ENCODE results near the gene SPACA6. TPM values are rescaled to one million over a fixed set of nuclear protein-coding genes. Genes with fewer than 3 reads are reported as not detected.

The SPACA6 gene
- polyA plus RNA-seq, 1 experiment: 3.5 TPM

DNA sequence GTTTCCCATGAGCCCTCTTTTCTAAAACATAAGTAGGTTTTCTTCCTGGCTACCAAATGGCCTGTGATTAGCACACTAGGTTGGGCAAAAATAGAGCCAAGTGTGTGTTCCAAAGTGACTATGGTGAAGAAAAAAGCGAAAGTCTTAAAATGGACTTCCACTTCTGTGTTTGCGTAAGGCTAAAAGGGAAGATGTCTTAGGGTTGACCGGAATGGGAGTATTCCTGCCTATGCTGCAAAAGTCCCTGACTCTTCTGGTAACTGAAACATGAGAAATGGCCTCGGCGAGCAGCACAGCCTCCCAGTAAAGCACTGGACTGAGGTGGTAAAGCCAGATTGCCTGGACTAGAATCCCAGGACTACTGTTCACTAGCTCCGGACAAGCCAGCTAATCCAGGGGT, 61.0 kb downstream of the SPACA6 start:
- ChIA-PET POLR2A (no interaction called here), CTCF (no interaction called here)
- H3K27me3 ChIP-seq (ENCODE audit: control insufficient read depth, insufficient read depth, low read length): no peaks in the 10 kb centered on the region
- TF ChIP-seq, protein P1, sequence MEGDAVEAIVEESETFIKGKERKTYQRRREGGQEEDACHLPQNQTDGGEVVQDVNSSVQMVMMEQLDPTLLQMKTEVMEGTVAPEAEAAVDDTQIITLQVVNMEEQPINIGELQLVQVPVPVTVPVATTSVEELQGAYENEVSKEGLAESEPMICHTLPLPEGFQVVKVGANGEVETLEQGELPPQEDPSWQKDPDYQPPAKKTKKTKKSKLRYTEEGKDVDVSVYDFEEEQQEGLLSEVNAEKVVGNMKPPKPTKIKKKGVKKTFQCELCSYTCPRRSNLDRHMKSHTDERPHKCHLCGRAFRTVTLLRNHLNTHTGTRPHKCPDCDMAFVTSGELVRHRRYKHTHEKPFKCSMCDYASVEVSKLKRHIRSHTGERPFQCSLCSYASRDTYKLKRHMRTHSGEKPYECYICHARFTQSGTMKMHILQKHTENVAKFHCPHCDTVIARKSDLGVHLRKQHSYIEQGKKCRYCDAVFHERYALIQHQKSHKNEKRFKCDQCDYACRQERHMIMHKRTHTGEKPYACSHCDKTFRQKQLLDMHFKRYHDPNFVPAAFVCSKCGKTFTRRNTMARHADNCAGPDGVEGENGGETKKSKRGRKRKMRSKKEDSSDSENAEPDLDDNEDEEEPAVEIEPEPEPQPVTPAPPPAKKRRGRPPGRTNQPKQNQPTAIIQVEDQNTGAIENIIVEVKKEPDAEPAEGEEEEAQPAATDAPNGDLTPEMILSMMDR (IDR thresholded peaks at IDR 0.05; ENCODE audit: low read depth, low read length): no peak
- H3K27ac ChIP-seq (ENCODE audit: low read depth, low read length): no peak overlapping the region
- H3K9me3 ChIP-seq (ENCODE audit: control insufficient read depth, insufficient read depth, low read length): no peaks in the 10 kb centered on the region
- no peak overlapping the region for H3K4me3 ChIP-seq (ENCODE audit: low read depth, low read length)
- no peak for DNase-seq (ENCODE audit: low read depth, low spot score)

DNA sequence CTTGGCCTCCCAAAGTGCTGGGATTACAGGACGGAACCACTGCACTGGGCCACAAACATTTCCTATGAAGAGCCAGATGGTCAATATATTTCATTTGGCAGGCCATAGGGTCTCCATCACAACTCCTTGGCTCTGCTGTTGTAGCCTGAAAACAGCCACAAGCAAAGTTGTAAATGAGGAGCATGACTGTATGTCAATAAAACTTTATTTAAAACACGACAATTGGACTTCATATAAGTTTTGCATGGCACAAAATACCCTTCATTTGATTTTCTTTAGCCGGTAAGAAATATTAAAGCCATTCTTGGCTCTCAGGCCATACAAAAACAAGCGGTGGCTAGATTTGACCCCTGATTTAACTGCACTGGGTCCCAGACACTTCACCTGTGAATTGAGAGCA, 61.6 kb downstream of the SPACA6 start:
- POLR2A ChIA-PET: no interaction called here
- Histone ChIP-seq H3K27me3 (ENCODE audit: control insufficient read depth, insufficient read depth, low read length) (no peaks in the 10 kb centered on the region), H3K9me3 (ENCODE audit: control insufficient read depth, insufficient read depth, low read length) (no peaks in the 10 kb centered on the region), H3K4me3 (ENCODE audit: low read depth, low read length) (no peak overlapping the region), H3K27ac (ENCODE audit: low read depth, low read length) (no peak overlapping the region)
- DNase-seq (ENCODE audit: low read depth, low spot score): no peak
- CTCF ChIA-PET: no interaction called here
- TF ChIP-seq, protein P1 (IDR thresholded peaks at IDR 0.05; ENCODE audit: low read depth, low read length): no peak

Small RNAs within 50 kb of the gene (small RNA-seq; reads per million reads assigned to genes)
- gene AC018755.2 (ENCODE audit: insufficient read length, low read depth) (not detected), gene MIR125A (ENCODE audit: insufficient read length, low read depth) (not detected), gene MIR99B (ENCODE audit: insufficient read length, low read depth) (not detected), gene MIRLET7E (ENCODE audit: insufficient read length, low read depth) (not detected)

Other genes starting within 250 kb of the SPACA6 start
- gene SIGLEC8, start 234.9 kb upstream of the SPACA6 start, polyA plus RNA-seq (2011; rRNA removed): not detected in 2 replicates
- gene CEACAM18, start 214.8 kb upstream of the SPACA6 start, polyA plus RNA-seq (2011; rRNA removed): not detected in 2 replicates
- not detected in 2 replicates for gene SIGLEC12, start 191.5 kb upstream of the SPACA6 start, polyA plus RNA-seq (2011; rRNA removed)
- gene SIGLEC6, start 161.7 kb upstream of the SPACA6 start, polyA plus RNA-seq (2011; rRNA removed): not detected in 2 replicates
- gene ZNF175, start 122.0 kb upstream of the SPACA6 start, polyA plus RNA-seq (2011; rRNA removed): 4.8 and 6.4 TPM in 2 replicates
- gene SIGLEC5, start 62.9 kb upstream of the SPACA6 start, polyA plus RNA-seq (2011; rRNA removed): not detected in 2 replicates
- gene SIGLEC14, start 46.5 kb upstream of the SPACA6 start, polyA plus RNA-seq (2011; rRNA removed): not detected in 2 replicates
- not detected in 2 replicates for gene HAS1, start 30.7 kb downstream of the SPACA6 start, polyA plus RNA-seq (2011; rRNA removed)
- gene FPR1, start 58.5 kb downstream of the SPACA6 start, polyA plus RNA-seq (2011; rRNA removed): not detected in 2 replicates
- not detected in 2 replicates for gene FPR2, start 67.8 kb downstream of the SPACA6 start, polyA plus RNA-seq (2011; rRNA removed)
- gene FPR3, start 101.8 kb downstream of the SPACA6 start, polyA plus RNA-seq (2011; rRNA removed): not detected in 2 replicates
- 6.0 and 7.3 TPM in 2 replicates for gene ZNF577, start 194.6 kb downstream of the SPACA6 start, polyA plus RNA-seq (2011; rRNA removed)
- gene ZNF649, start 211.7 kb downstream of the SPACA6 start, polyA plus RNA-seq (2011; rRNA removed): 3.5 and 3.6 TPM in 2 replicates
- 4.9 and 8.4 TPM in 2 replicates for gene ZNF613, start 234.1 kb downstream of the SPACA6 start, polyA plus RNA-seq (2011; rRNA removed)

Measured in AG04450 (cell line).